ENCODE data around the gene CATSPER3. TPM values are rescaled to one million over a fixed set of nuclear protein-coding genes. Genes with fewer than 3 reads are reported as not detected.

Gene CATSPER3
- total RNA-seq, 4 donors from 2014 or later = 0.34 TPM; not detected in 3

DNA sequence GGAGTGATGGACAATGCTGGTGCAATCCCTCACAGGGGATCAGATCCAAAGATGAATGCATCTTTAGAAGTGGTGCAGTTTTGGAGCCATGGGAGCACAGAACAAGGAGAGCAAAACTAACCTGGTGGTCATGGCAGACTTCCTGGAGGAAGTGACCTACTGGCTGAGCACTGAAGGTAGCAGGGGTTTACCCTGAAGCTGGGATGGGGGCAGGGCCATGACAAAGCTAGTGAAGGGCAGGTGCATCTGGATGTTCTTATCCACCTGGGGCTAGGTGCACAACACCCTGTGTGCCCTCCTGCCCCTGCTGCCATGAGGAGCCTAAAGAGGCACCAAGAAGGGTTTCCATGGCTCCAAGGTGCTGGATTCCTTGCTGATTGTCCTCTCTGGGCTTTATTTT is 77.8 kb downstream of the CATSPER3 start:
- no peak overlapping the region for H3K4me3 ChIP-seq
- no peak overlapping the region for H3K27ac ChIP-seq
- peaks cover 99% of the 10 kb centered on the region for H3K27me3 ChIP-seq
- no peaks in the 10 kb centered on the region for H3K36me3 ChIP-seq
- TF ChIP-seq POLR2A (IDR thresholded peaks at IDR 0.05) = no peak
- no peak for TF ChIP-seq POLR2AphosphoS5 (IDR thresholded peaks at IDR 0.05)
- TF ChIP-seq, protein P1, sequence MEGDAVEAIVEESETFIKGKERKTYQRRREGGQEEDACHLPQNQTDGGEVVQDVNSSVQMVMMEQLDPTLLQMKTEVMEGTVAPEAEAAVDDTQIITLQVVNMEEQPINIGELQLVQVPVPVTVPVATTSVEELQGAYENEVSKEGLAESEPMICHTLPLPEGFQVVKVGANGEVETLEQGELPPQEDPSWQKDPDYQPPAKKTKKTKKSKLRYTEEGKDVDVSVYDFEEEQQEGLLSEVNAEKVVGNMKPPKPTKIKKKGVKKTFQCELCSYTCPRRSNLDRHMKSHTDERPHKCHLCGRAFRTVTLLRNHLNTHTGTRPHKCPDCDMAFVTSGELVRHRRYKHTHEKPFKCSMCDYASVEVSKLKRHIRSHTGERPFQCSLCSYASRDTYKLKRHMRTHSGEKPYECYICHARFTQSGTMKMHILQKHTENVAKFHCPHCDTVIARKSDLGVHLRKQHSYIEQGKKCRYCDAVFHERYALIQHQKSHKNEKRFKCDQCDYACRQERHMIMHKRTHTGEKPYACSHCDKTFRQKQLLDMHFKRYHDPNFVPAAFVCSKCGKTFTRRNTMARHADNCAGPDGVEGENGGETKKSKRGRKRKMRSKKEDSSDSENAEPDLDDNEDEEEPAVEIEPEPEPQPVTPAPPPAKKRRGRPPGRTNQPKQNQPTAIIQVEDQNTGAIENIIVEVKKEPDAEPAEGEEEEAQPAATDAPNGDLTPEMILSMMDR (IDR thresholded peaks at IDR 0.05) = no peak
- no peak for TF ChIP-seq EP300 (IDR thresholded peaks at IDR 0.05)
- no peaks in the 10 kb centered on the region for H3K9me3 ChIP-seq
- H3K4me1 ChIP-seq = peaks cover 3% of the 10 kb centered on the region
- no peak for DNase-seq (ENCODE audit: low spot score in 2 of 2)

DNA sequence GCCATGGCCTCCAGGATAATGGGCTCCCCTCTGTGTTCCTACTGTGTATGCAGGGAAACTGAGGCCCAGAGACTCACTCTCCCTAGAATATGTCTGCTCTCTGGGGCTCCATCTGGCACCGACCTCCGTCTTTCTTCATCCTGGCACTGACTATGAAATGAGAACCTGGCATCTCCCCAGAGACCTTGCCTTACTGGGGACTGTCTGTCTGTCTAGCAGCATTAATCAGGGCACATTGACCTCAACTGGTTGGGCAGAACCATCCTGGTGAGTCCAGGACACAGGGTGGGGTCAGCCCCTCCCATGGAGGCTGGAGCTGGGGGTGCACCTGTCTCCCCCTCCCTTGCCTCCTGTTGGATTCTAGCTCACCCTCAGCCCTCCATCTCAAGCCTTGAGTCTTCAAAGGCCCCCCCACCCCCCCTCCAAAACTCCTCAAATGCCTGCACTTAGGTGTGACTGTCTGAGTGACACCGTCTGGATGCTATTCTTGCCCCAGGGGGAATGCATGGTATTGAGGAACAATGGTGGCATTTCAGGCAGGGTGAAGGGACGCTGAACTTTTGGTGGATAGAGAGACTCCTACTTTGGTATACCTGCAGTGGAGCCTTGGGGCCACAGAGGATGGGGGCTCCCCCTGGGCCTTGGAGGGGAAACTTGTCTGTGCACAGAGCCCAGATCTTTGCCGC is 79.1 kb downstream of the CATSPER3 start:
- Histone ChIP-seq H3K36me3 (no peaks in the 10 kb centered on the region), H3K27ac (no peak overlapping the region), H3K27me3 (peaks cover 99% of the 10 kb centered on the region), H3K9me3 (no peaks in the 10 kb centered on the region), H3K4me1 (no peaks in the 10 kb centered on the region), H3K4me3 (no peak overlapping the region)
- WGBS = 59% methylated on average over 2 of the region's 5 CpGs
- no peak for TF ChIP-seq POLR2A (IDR thresholded peaks at IDR 0.05)
- TF ChIP-seq, protein P1 (IDR thresholded peaks at IDR 0.05) = no peak
- no peak for TF ChIP-seq POLR2AphosphoS5 (IDR thresholded peaks at IDR 0.05)
- TF ChIP-seq EP300 (IDR thresholded peaks at IDR 0.05) = no peak
- no peak for DNase-seq (ENCODE audit: low spot score in 2 of 2)

DNA sequence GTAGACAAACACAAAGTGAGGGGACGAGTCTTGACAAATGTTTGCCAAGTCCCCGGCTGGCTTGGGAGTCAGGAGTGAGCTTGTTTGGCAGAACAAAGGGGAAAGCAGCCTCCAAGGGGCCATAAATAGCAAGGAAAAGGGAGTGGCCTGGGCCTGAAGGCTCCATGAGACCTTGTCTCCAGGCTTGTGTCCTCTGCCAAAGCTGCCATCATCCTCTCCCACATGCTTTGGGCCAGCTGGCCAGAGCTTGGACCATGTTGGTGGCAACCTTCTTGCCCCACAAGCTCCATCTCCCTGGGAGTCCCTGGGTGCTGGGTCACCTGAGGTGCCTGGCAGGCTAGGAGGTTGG is 79.6 kb downstream of the CATSPER3 start:
- no peak overlapping the region for H3K4me3 ChIP-seq
- WGBS = 18% methylated on average over 2 of the region's 2 CpGs
- DNase-seq (ENCODE audit: low spot score in 2 of 2) = no peak
- H3K36me3 ChIP-seq = no peaks in the 10 kb centered on the region
- TF ChIP-seq POLR2A (IDR thresholded peaks at IDR 0.05) = no peak
- TF ChIP-seq, protein P1 (IDR thresholded peaks at IDR 0.05) = no peak
- no peak for TF ChIP-seq POLR2AphosphoS5 (IDR thresholded peaks at IDR 0.05)
- no peak for TF ChIP-seq EP300 (IDR thresholded peaks at IDR 0.05)
- no peaks in the 10 kb centered on the region for H3K4me1 ChIP-seq
- peaks cover 99% of the 10 kb centered on the region for H3K27me3 ChIP-seq
- H3K9me3 ChIP-seq = no peaks in the 10 kb centered on the region
- no peak overlapping the region for H3K27ac ChIP-seq

DNA sequence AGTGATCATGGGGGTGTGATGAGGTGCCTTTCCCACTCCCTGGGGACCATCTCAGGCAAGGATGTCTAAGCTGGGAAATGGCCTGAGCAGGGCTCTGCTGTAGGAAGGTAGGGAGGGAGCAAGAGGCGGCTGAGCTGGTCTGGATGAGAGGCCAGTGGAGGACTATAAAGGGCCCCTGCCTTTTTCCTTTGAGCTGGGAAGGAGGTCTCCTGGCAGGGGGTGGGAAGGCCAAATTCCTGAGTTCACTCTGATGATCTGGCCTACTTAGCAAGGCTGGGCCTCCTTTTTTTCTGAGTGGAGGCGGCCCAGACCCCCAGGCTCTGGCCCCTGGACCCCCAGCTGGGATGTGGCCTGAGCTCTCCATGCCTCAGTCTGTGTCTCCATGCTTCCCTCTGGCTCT is 80.6 kb downstream of the CATSPER3 start:
- H3K9me3 ChIP-seq = no peaks in the 10 kb centered on the region
- H3K4me3 ChIP-seq = no peak overlapping the region
- 90% methylated on average over 2 of the region's 2 CpGs for WGBS
- H3K36me3 ChIP-seq = no peaks in the 10 kb centered on the region
- H3K4me1 ChIP-seq = no peaks in the 10 kb centered on the region
- no peak for TF ChIP-seq POLR2AphosphoS5 (IDR thresholded peaks at IDR 0.05)
- no peak for TF ChIP-seq EP300 (IDR thresholded peaks at IDR 0.05)
- TF ChIP-seq POLR2A (IDR thresholded peaks at IDR 0.05) = no peak
- TF ChIP-seq, protein P1 (IDR thresholded peaks at IDR 0.05) = no peak
- H3K27me3 ChIP-seq = peaks cover 100% of the 10 kb centered on the region
- H3K27ac ChIP-seq = no peak overlapping the region
- no peak for DNase-seq (ENCODE audit: low spot score in 2 of 2)

DNA sequence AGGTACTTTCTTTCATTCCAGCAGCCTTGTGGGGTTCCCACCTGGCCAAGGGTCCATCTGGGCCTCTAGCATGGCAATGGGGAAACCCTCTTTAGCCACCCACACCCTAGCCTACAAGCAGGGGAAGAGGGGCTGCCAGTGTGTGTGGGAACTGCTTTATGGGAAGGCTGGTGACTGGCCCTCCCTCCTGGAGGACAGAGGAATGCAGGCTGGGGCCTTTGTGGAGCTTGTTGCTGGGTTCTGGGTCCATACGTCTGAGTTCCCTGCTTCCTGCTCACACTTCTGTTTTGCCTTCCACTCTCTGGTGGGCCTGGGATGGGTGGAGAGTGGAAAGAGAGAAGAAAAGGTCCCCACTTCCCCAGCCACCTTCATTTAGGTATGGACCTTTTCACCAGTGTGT is 81.2 kb downstream of the CATSPER3 start:
- Histone ChIP-seq H3K4me1 (no peaks in the 10 kb centered on the region), H3K36me3 (no peaks in the 10 kb centered on the region), H3K27me3 (peaks cover 100% of the 10 kb centered on the region), H3K9me3 (no peaks in the 10 kb centered on the region), H3K4me3 (no peak overlapping the region), H3K27ac (no peak overlapping the region)
- no peak for DNase-seq (ENCODE audit: low spot score in 2 of 2)
- TF ChIP-seq POLR2AphosphoS5 (IDR thresholded peaks at IDR 0.05) (no peak), POLR2A (IDR thresholded peaks at IDR 0.05) (no peak), EP300 (IDR thresholded peaks at IDR 0.05) (no peak)
- TF ChIP-seq, protein P1 (IDR thresholded peaks at IDR 0.05) = no peak
- 25% methylated on average over 1 of the region's 1 CpG for WGBS

All from suprapubic skin (tissue), 4 donors.